Adipocyte (in vitro differentiated cells): ENCODE results near the gene COPE.
A peak's percentile ranks its signal among the peaks of the same experiment; 100 is the strongest.
"Not testable (repeated sequence)": the region's sequence is repeated elsewhere in the genome, so short reads cannot be mapped to it uniquely, and the experiment has no call there.

Experiments
- DNase-seq: peaks from one replicate; pipeline ENCODE4 v3.0.0-alpha.2; 2015; ENCODE audit warnings: low read depth
- H3K27me3 ChIP-seq: replicated peaks from 2 replicates; pipeline ENCODE4 v1.7.0; 2013; ENCODE audit warnings: mild to moderate bottlenecking, low read length, moderate library complexity; ENCODE audit not compliant: control insufficient read depth, insufficient read depth
- H3K36me3 ChIP-seq: 2 replicates; pipeline ENCODE4 v1.7.0; 2013; ENCODE audit warnings: low read length, mild to moderate bottlenecking, moderate library complexity; ENCODE audit not compliant: control insufficient read depth, insufficient read depth, severe bottlenecking
- H3K4me1 ChIP-seq: 2 replicates; pipeline ENCODE4 v1.7.0; 2013; ENCODE audit warnings: mild to moderate bottlenecking, low read length, moderate library complexity; ENCODE audit not compliant: control insufficient read depth, insufficient read depth
- H3K4me3 ChIP-seq: 2 replicates; pipeline ENCODE4 v1.7.0; 2013; ENCODE audit warnings: mild to moderate bottlenecking, low read length, moderate library complexity
- H3K9ac ChIP-seq: 2 replicates; pipeline ENCODE4 v1.7.0; 2013; ENCODE audit warnings: mild to moderate bottlenecking, low read length, moderate library complexity
- H3K9me3 ChIP-seq: 2 replicates; pipeline ENCODE4 v1.7.0; 2013; ENCODE audit warnings: mild to moderate bottlenecking, low read length, moderate library complexity; ENCODE audit not compliant: control insufficient read depth

Gene COPE

GRCh38 chr19:18920400-18920799 lies 1.2 kb upstream of the COPE start:
- H3K4me1 ChIP-seq: peaks cover 20% of the 10 kb centered on the region
- H3K36me3 ChIP-seq: peaks cover 42% of the 10 kb centered on the region
- peak overlapping the region; percentile 96 for H3K9ac ChIP-seq
- no peaks in the 10 kb centered on the region for H3K27me3 ChIP-seq
- DNase-seq: no peak
- H3K4me3 ChIP-seq: peak overlapping the region; percentile 98
- no peaks in the 10 kb centered on the region for H3K9me3 ChIP-seq

- H3K9ac ChIP-seq: peak overlapping the region; percentile 96
- no peaks in the 10 kb centered on the region for H3K27me3 ChIP-seq
- no peaks in the 10 kb centered on the region for H3K9me3 ChIP-seq
- DNase-seq: no peak
- peak overlapping the region; percentile 98 for H3K4me3 ChIP-seq
- peaks cover 20% of the 10 kb centered on the region for H3K4me1 ChIP-seq
- H3K36me3 ChIP-seq: peaks cover 43% of the 10 kb centered on the region
Measured at GRCh38 chr19:18919900-18920214, 670 bp upstream of the COPE start.

GRCh38 chr19:18917593-18917992 lies 1.6 kb downstream of the COPE start:
- H3K4me1 ChIP-seq: peaks cover 20% of the 10 kb centered on the region
- not testable (repeated sequence) for H3K9ac ChIP-seq, H3K9me3 ChIP-seq, DNase-seq, H3K27me3 ChIP-seq
- peak overlapping the region; percentile 98 for H3K4me3 ChIP-seq
- H3K36me3 ChIP-seq: peaks cover 30% of the 10 kb centered on the region

GRCh38 chr19:18915639-18916038 lies 3.5 kb downstream of the COPE start:
- peak; percentile 35 for DNase-seq
- peak overlapping the region; percentile 34 for H3K9ac ChIP-seq
- no peaks in the 10 kb centered on the region for H3K27me3 ChIP-seq
- peaks cover 23% of the 10 kb centered on the region for H3K36me3 ChIP-seq
- no peaks in the 10 kb centered on the region for H3K9me3 ChIP-seq
- H3K4me1 ChIP-seq: peaks cover 14% of the 10 kb centered on the region
- H3K4me3 ChIP-seq: no peak overlapping the region

- peaks cover 38% of the 10 kb centered on the region for H3K36me3 ChIP-seq
- H3K27me3 ChIP-seq: no peaks in the 10 kb centered on the region
- no peak for DNase-seq
- peaks cover 8% of the 10 kb centered on the region for H3K4me1 ChIP-seq
- no peak overlapping the region for H3K9ac ChIP-seq
- no peak overlapping the region for H3K4me3 ChIP-seq
- H3K9me3 ChIP-seq: no peaks in the 10 kb centered on the region
Measured at GRCh38 chr19:18913466-18913865, 5.7 kb downstream of the COPE start.

GRCh38 chr19:18912933-18913332 lies 6.3 kb downstream of the COPE start:
- Histone ChIP-seq H3K36me3 (peaks cover 40% of the 10 kb centered on the region), H3K9ac (no peak overlapping the region), H3K9me3 (no peaks in the 10 kb centered on the region), H3K4me1 (peaks cover 5% of the 10 kb centered on the region), H3K4me3 (no peak overlapping the region), H3K27me3 (no peaks in the 10 kb centered on the region)
- no peak for DNase-seq

GRCh38 chr19:18910801-18911436 lies 8.3 kb downstream of the COPE start:
- no peaks in the 10 kb centered on the region for H3K9me3 ChIP-seq
- H3K9ac ChIP-seq: no peak overlapping the region
- peaks cover 60% of the 10 kb centered on the region for H3K36me3 ChIP-seq
- DNase-seq: no peak
- no peaks in the 10 kb centered on the region for H3K27me3 ChIP-seq
- no peak overlapping the region for H3K4me3 ChIP-seq
- no peaks in the 10 kb centered on the region for H3K4me1 ChIP-seq

- H3K36me3 ChIP-seq: peaks cover 63% of the 10 kb centered on the region
- no peak overlapping the region for H3K9ac ChIP-seq
- H3K4me1 ChIP-seq: no peaks in the 10 kb centered on the region
- H3K27me3 ChIP-seq: no peaks in the 10 kb centered on the region
- no peak for DNase-seq
- H3K9me3 ChIP-seq: no peaks in the 10 kb centered on the region
- no peak overlapping the region for H3K4me3 ChIP-seq
Measured at GRCh38 chr19:18910010-18910409, 9.2 kb downstream of the COPE start.

- no peak overlapping the region for H3K9ac ChIP-seq
- no peak for DNase-seq
- H3K4me1 ChIP-seq: no peaks in the 10 kb centered on the region
- H3K27me3 ChIP-seq: no peaks in the 10 kb centered on the region
- H3K9me3 ChIP-seq: no peaks in the 10 kb centered on the region
- no peak overlapping the region for H3K4me3 ChIP-seq
- H3K36me3 ChIP-seq: peaks cover 62% of the 10 kb centered on the region
Measured at GRCh38 chr19:18908917-18909619, 10.1 kb downstream of the COPE start.

- no peak overlapping the region for H3K4me3 ChIP-seq
- no peaks in the 10 kb centered on the region for H3K4me1 ChIP-seq
- H3K27me3 ChIP-seq: no peaks in the 10 kb centered on the region
- H3K9me3 ChIP-seq: no peaks in the 10 kb centered on the region
- no peak overlapping the region for H3K9ac ChIP-seq
- H3K36me3 ChIP-seq: peaks cover 66% of the 10 kb centered on the region
- DNase-seq: no peak
Measured at GRCh38 chr19:18906605-18907519, 12.3 kb downstream of the COPE start.

- peaks cover 64% of the 10 kb centered on the region for H3K36me3 ChIP-seq
- no peaks in the 10 kb centered on the region for H3K27me3 ChIP-seq
- H3K4me3 ChIP-seq: no peak overlapping the region
- H3K4me1 ChIP-seq: no peaks in the 10 kb centered on the region
- no peak overlapping the region for H3K9ac ChIP-seq
- no peak for DNase-seq
- H3K9me3 ChIP-seq: no peaks in the 10 kb centered on the region
Measured at GRCh38 chr19:18905513-18906236, 13.5 kb downstream of the COPE start.
